HepG2 (cell line): ENCODE results near the gene NMNAT1. TPM values are rescaled to one million over a fixed set of nuclear protein-coding genes. Genes with fewer than 3 reads are reported as not detected.

Experiments used
- ARNT ChIP-seq: fragments of 450-650 bp; IDR thresholded peaks from 2 replicates; pipeline ENCODE4 v1.6.1; 2017
- ATRX ChIP-seq: sonication (generic); formaldehyde crosslinking; IDR thresholded peaks from 2 replicates; pipeline ENCODE4 v1.4.0; 2020; ENCODE audit warnings: missing genetic modification reagents, borderline replicate concordance
- FOXK1 ChIP-seq: sonication (generic); formaldehyde crosslinking; IDR thresholded peaks from 2 replicates; pipeline ENCODE4 v1.4.0; 2020; ENCODE audit warnings: low read depth, missing genetic modification reagents, borderline replicate concordance
- FOXK2 ChIP-seq: fragments of 450-650 bp; IDR thresholded peaks from 2 replicates; pipeline ENCODE4 v1.6.1; 2016
- JARID2 ChIP-seq: sonication (generic); formaldehyde crosslinking; IDR thresholded peaks from 2 replicates; pipeline ENCODE4 v1.8.1; 2023; ENCODE audit warnings: missing genetic modification reagents, inconsistent platforms; ENCODE audit not compliant: insufficient replicate concordance
- MYNN ChIP-seq: sonication (generic); formaldehyde crosslinking; IDR thresholded peaks from 2 replicates; pipeline ENCODE4 v1.4.0; 2020; ENCODE audit warnings: mild to moderate bottlenecking, low read depth, missing genetic modification reagents
- NPAS2 ChIP-seq: sonication (generic); formaldehyde crosslinking; IDR thresholded peaks from 2 replicates; pipeline ENCODE4 v1.8.0; 2022; ENCODE audit warnings: mild to moderate bottlenecking, missing genetic modification reagents, borderline replicate concordance
- SALL1 ChIP-seq: sonication (generic); formaldehyde crosslinking; IDR thresholded peaks from 2 replicates; pipeline ENCODE4 v1.8.0; 2022; ENCODE audit warnings: mild to moderate bottlenecking, missing genetic modification reagents
- SAP130 ChIP-seq: IDR thresholded peaks from 2 replicates; pipeline ENCODE4 v1.6.1; 2016; ENCODE audit warnings: low read depth
- TCF12 ChIP-seq, 2 experiments: fragments of 450-650 bp in 1 of 2; sonication (generic) in 1 of 2; formaldehyde crosslinking in 1 of 2; IDR thresholded peaks; 2 replicates each; pipeline versions ENCODE4 v1.6.1 to v1.8.0; 2017 to 2022; ENCODE audit warnings: antibody characterized with exemption in 1 of 2, mild to moderate bottlenecking in 1 of 2, missing genetic modification reagents in 1 of 2, moderate library complexity in 1 of 2
- U2AF2 ChIP-seq: fragments of 200-400 bp; formaldehyde crosslinking; IDR thresholded peaks from 2 replicates; pipeline ENCODE4 v1.6.1; 2017; ENCODE audit warnings: low read depth, mild to moderate bottlenecking, low read length
- ZKSCAN5 ChIP-seq: sonication (generic); formaldehyde crosslinking; IDR thresholded peaks from 2 replicates; pipeline ENCODE4 v1.5.1; 2020; ENCODE audit warnings: mild to moderate bottlenecking, missing genetic modification reagents
- ZNF101 ChIP-seq: sonication (generic); formaldehyde crosslinking; IDR thresholded peaks from 2 replicates; pipeline ENCODE4 v1.4.0; 2020; ENCODE audit warnings: mild to moderate bottlenecking, low read depth, missing genetic modification reagents, borderline replicate concordance
- ZNF230 ChIP-seq: sonication (generic); formaldehyde crosslinking; IDR thresholded peaks from 2 replicates; pipeline ENCODE4 v1.4.0; 2020; ENCODE audit warnings: mild to moderate bottlenecking, missing genetic modification reagents
- ZNF274 ChIP-seq: sonication (generic); formaldehyde crosslinking; IDR thresholded peaks from 2 replicates; pipeline ENCODE4 v1.5.1; 2020; ENCODE audit warnings: mild to moderate bottlenecking, missing genetic modification reagents
- ZNF569 ChIP-seq: sonication (generic); formaldehyde crosslinking; IDR thresholded peaks from 2 replicates; pipeline ENCODE4 v1.5.0; 2020; ENCODE audit warnings: mild to moderate bottlenecking, missing genetic modification reagents, moderate library complexity, borderline replicate concordance
- ZNF629 ChIP-seq: sonication (generic); formaldehyde crosslinking; conservative IDR thresholded peaks from 2 replicates; pipeline ENCODE4 v1.5.0; 2020; ENCODE audit warnings: missing genetic modification reagents
- ZNF670 ChIP-seq: sonication (generic); formaldehyde crosslinking; IDR thresholded peaks from 2 replicates; pipeline ENCODE4 v1.8.0; 2022; ENCODE audit warnings: mild to moderate bottlenecking, missing genetic modification reagents, borderline replicate concordance
- ZNF674 ChIP-seq: sonication (generic); formaldehyde crosslinking; IDR thresholded peaks from 2 replicates; pipeline ENCODE4 v1.5.0; 2020; ENCODE audit warnings: low read depth, mild to moderate bottlenecking, missing genetic modification reagents
- ZSCAN30 ChIP-seq: sonication (generic); formaldehyde crosslinking; IDR thresholded peaks from 2 replicates; pipeline ENCODE4 v1.5.0; 2020; ENCODE audit warnings: mild to moderate bottlenecking, missing genetic modification reagents
- polyA plus RNA-seq, 8 experiments: library from polyadenylated mRNA; depleted of rRNA in 3 of 8; stranded (reverse) in 7 of 8; unstranded in 1 of 8; fragments of >200 nt; fragmentation: Illumina TruSeq in 4 of 8; extraction: Trizol in 4 of 8; gene quantifications; 2 replicates each; pipeline versions ENCODE4 v1.2.1 to v1.2.3, GENCODE V29; 2011 to 2016; ENCODE audit warnings: low read depth in 4 of 8, missing spikeins in 1 of 8, mixed read lengths in 1 of 8; ENCODE audit not compliant: insufficient read depth in 1 of 8
- total RNA-seq, 5 experiments: library from RNA; depleted of rRNA; stranded (reverse); fragments of >200 nt; fragmentation: Illumina TruSeq; extraction: Trizol; gene quantifications; 2 replicates each; pipeline ENCODE4 v1.2.3, GENCODE V29; 2016; ENCODE audit warnings: low read depth in 1 of 5
- TF ChIP-seq, protein P1 (sequence below): sonication (generic); formaldehyde crosslinking; IDR thresholded peaks from 2 replicates; pipeline ENCODE4 v1.5.0; 2020; ENCODE audit warnings: mild to moderate bottlenecking, missing genetic modification reagents
- TF ChIP-seq, protein P2 (sequence below): sonication (generic); formaldehyde crosslinking; IDR thresholded peaks from 2 replicates; pipeline ENCODE4 v1.8.0; 2022; ENCODE audit warnings: mild to moderate bottlenecking, missing genetic modification reagents; ENCODE audit not compliant: insufficient replicate concordance
- TF ChIP-seq, protein P3 (sequence below): sonication (generic); formaldehyde crosslinking; IDR thresholded peaks from 2 replicates; pipeline ENCODE4 v1.9.0; 2021; ENCODE audit warnings: missing genetic modification reagents, borderline replicate concordance

NMNAT1 gene
- total and polyA plus RNA-seq, 2 of the 13 experiments (the other 11 are each of a cell fraction or from before 2014, with no cell fraction given): 5.6 to 12.2 TPM

DNA sequence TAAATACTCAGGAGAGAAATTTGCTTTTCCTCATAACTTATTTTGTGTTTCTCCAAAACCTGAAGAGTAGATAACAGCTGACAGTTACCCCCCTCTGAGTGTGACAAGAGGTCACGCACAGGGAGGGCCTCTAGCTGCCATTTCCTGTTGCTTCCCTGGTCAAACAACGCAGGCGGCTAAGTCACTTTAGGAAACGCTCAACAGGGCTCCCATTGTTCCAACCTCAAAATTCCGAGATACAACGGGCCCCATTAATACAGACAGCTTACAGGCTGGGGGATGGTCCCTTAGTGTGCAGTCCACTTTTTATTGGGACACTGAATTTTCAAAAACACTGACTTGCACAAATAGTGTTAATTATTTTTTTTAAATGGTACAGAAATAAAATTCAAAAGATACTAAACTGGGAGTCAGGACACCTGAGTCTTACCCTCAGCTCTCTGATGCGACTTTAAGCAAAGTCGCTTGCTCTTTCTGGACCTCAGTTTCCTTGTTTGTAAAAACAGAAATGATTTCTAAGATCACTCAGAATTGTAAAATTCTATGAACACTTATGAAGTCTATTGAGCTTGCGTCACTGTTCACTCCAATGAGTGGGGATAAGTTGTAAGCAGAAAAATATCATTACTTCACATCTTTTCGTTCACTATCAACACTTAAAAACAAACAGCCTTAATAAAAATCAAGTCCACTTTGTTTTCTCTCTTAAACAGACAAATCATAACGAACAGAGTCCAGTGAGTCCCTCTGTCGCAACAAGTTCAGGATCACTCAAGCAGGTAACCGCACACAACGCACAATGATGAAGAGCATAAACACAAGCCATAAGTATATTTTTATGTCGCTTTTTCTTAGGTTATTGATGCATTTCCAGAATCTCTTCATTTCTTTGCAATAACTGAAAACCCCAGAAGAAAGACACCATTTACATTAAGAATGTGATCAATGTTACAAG is 13.6 kb upstream of the NMNAT1 start (continued):
- TF ChIP-seq, protein P1, sequence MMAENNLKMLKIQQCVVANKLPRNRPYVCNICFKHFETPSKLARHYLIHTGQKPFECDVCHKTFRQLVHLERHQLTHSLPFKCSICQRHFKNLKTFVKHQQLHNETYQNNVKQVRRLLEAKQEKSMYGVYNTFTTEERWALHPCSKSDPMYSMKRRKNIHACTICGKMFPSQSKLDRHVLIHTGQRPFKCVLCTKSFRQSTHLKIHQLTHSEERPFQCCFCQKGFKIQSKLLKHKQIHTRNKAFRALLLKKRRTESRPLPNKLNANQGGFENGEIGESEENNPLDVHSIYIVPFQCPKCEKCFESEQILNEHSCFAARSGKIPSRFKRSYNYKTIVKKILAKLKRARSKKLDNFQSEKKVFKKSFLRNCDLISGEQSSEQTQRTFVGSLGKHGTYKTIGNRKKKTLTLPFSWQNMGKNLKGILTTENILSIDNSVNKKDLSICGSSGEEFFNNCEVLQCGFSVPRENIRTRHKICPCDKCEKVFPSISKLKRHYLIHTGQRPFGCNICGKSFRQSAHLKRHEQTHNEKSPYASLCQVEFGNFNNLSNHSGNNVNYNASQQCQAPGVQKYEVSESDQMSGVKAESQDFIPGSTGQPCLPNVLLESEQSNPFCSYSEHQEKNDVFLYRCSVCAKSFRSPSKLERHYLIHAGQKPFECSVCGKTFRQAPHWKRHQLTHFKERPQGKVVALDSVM (CRISPR knock-in tag): no peak
- TF ChIP-seq, protein P2, sequence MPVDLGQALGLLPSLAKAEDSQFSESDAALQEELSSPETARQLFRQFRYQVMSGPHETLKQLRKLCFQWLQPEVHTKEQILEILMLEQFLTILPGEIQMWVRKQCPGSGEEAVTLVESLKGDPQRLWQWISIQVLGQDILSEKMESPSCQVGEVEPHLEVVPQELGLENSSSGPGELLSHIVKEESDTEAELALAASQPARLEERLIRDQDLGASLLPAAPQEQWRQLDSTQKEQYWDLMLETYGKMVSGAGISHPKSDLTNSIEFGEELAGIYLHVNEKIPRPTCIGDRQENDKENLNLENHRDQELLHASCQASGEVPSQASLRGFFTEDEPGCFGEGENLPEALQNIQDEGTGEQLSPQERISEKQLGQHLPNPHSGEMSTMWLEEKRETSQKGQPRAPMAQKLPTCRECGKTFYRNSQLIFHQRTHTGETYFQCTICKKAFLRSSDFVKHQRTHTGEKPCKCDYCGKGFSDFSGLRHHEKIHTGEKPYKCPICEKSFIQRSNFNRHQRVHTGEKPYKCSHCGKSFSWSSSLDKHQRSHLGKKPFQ (CRISPR knock-in tag): no peak
- TF ChIP-seq ARNT (no peak), ZNF274 (no peak), ATRX (CRISPR knock-in tag) (no peak), SALL1 (CRISPR knock-in tag) (peak; percentile 98), NPAS2 (CRISPR knock-in tag) (0 out of 2 replicates have a peak, but pooled peaks have one; percentile 32), FOXK2 (no peak), FOXK1 (CRISPR knock-in tag) (peak; percentile 78; the same call in 1 of the 2 replicates), SAP130 (CRISPR knock-in tag) (peak; percentile 88), ZNF629 (CRISPR knock-in tag) (no peak), ZNF230 (CRISPR knock-in tag) (0 out of 2 replicates have a peak, but pooled peaks have one; percentile 39), ZKSCAN5 (CRISPR knock-in tag) (no peak), ZNF569 (CRISPR knock-in tag) (no peak), ZNF670 (CRISPR knock-in tag) (no peak), TCF12 (IDR thresholded peaks at IDR 0.05) (no peak), TCF12 (CRISPR knock-in tag; IDR thresholded peaks at IDR 0.05) (peak; percentile 67; the same call in 1 of the 2 replicates), U2AF2 (no peak), ZNF101 (CRISPR knock-in tag) (0 out of 2 replicates have a peak, but pooled peaks have one; percentile 21), ZNF674 (CRISPR knock-in tag) (no peak), MYNN (CRISPR knock-in tag) (no peak), ZSCAN30 (no peak), JARID2 (CRISPR knock-in tag) (no peak)
- TF ChIP-seq, protein P3, sequence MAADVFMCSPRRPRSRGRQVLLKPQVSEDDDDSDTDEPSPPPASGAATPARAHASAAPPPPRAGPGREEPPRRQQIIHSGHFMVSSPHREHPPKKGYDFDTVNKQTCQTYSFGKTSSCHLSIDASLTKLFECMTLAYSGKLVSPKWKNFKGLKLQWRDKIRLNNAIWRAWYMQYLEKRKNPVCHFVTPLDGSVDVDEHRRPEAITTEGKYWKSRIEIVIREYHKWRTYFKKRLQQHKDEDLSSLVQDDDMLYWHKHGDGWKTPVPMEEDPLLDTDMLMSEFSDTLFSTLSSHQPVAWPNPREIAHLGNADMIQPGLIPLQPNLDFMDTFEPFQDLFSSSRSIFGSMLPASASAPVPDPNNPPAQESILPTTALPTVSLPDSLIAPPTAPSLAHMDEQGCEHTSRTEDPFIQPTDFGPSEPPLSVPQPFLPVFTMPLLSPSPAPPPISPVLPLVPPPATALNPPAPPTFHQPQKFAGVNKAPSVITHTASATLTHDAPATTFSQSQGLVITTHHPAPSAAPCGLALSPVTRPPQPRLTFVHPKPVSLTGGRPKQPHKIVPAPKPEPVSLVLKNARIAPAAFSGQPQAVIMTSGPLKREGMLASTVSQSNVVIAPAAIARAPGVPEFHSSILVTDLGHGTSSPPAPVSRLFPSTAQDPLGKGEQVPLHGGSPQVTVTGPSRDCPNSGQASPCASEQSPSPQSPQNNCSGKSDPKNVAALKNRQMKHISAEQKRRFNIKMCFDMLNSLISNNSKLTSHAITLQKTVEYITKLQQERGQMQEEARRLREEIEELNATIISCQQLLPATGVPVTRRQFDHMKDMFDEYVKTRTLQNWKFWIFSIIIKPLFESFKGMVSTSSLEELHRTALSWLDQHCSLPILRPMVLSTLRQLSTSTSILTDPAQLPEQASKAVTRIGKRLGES (CRISPR knock-in tag): no peak
